NCI-H146 treated with DMSO at 0.1 percent for 48 hours (cell line): Measurements from ENCODE around the gene STX1B.

Experiments used
- DNase-seq: peaks from one replicate; lab custom pipeline; 2025; ENCODE audit not compliant: unreplicated experiment; lab: John Stamatoyannopoulos, UW

Gene STX1B

GRCh38 chr16:30980023-30980371 is 30.4 kb downstream of the STX1B start:
- DNase-seq, result no peak

- no peak for DNase-seq
These were observed 31.0 kb downstream of the STX1B start for GRCh38 chr16:30979170-30980022.

GRCh38 chr16:30977502-30977901 is 32.9 kb downstream of the STX1B start:
- no peak for DNase-seq

- no peak for DNase-seq
These were observed 34.0 kb downstream of the STX1B start for GRCh38 chr16:30976486-30976885.

GRCh38 chr16:30974348-30974747 is 36.1 kb downstream of the STX1B start:
- DNase-seq, result no peak

- DNase-seq, result no peak
These were observed 37.6 kb downstream of the STX1B start for GRCh38 chr16:30972872-30973271.

- DNase-seq, result no peak
These were observed 39.1 kb downstream of the STX1B start for GRCh38 chr16:30971298-30971697.

GRCh38 chr16:30969246-30969842 is 41.1 kb downstream of the STX1B start:
- DNase-seq, result no peak

GRCh38 chr16:30967795-30968194 is 42.6 kb downstream of the STX1B start:
- no peak for DNase-seq

- DNase-seq, result no peak
These were observed 44.3 kb downstream of the STX1B start for GRCh38 chr16:30966033-30966619.

- no peak for DNase-seq
These were observed 45.0 kb downstream of the STX1B start for GRCh38 chr16:30965436-30965835.

- no peak for DNase-seq
These were observed 45.7 kb downstream of the STX1B start for GRCh38 chr16:30964574-30965226.

GRCh38 chr16:30963925-30964511 is 46.4 kb downstream of the STX1B start:
- DNase-seq, result no peak

- DNase-seq, result no peak
These were observed 49.1 kb downstream of the STX1B start for GRCh38 chr16:30961384-30961783.

GRCh38 chr16:30958175-30959079 is 52.0 kb downstream of the STX1B start:
- no peak for DNase-seq

GRCh38 chr16:30957456-30958174 is 52.8 kb downstream of the STX1B start, which contains the start of gene SETD1A:
SETD1A (plus strand) TSS chr16:30957754; CDS start chr16:30958732, 978 bp downstream.
- peak; percentile 92 for DNase-seq

- DNase-seq, result peak; percentile 54
These were observed 53.6 kb downstream of the STX1B start for GRCh38 chr16:30956601-30957455.

- no peak for DNase-seq
These were observed 55.4 kb downstream of the STX1B start for GRCh38 chr16:30954993-30955392.
